Sigmoid colon (tissue), 4 donors: ENCODE measurements around the gene GRIN2A.

Experiments used
- CTCF ChIP-seq, 4 experiments: fragments of 450-650 bp in 3 of 4; fragments of 200-600 bp in 1 of 4; IDR thresholded peaks; one replicate each; pipeline ENCODE4 v1.5.1; 2016 to 2019; ENCODE audit warnings: antibody characterized with exemption in 4 of 4, mild to moderate bottlenecking in 3 of 4, moderate library complexity in 2 of 4
- EP300 ChIP-seq, 4 donors: sonication (generic); formaldehyde crosslinking; IDR thresholded peaks; one replicate each; pipeline ENCODE4 v1.6.1; 2017; ENCODE audit warnings: antibody characterized with exemption in 4 of 4
- POLR2A ChIP-seq, 2 donors: fragments of 450-650 bp; IDR thresholded peaks; one replicate each; pipeline ENCODE4 v1.6.1; 2016; ENCODE audit warnings: antibody characterized with exemption in 2 of 2, mild to moderate bottlenecking in 2 of 2, moderate library complexity in 2 of 2
- POLR2AphosphoS5 ChIP-seq, 4 donors: sonication (generic); formaldehyde crosslinking; IDR thresholded peaks; one replicate each; pipeline ENCODE4 v1.6.1; 2017; ENCODE audit warnings: antibody characterized with exemption in 4 of 4

DNA sequence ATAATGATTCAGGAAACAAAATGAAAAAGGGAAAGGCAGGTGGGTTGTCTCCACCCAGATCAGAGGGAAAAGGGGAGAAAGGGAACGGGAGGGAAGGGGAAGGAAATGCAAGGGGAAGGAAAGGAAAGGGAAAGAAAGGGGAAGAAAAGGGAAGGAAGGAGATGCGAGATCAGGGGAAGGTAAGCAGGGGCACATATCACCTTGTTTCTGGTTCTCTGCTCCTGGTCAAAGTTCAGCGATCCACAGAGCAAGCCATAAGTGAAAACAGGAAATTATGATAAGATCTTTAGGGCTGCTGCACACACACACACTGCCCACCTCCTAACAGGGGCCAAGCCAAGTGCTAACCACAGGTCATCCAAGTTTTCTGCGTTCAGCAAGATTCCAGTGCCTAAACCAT, 37.5 kb upstream of the GRIN2A start:
- TF ChIP-seq CTCF (IDR thresholded peaks at IDR 0.05): no peak
- TF ChIP-seq POLR2A (IDR thresholded peaks at IDR 0.05): no peak
- no peak for TF ChIP-seq POLR2AphosphoS5 (IDR thresholded peaks at IDR 0.05)
- TF ChIP-seq EP300 (IDR thresholded peaks at IDR 0.05): no peak
